Endodermal cell (in vitro differentiated cells): ENCODE data around the gene PSPC1. TPM values are rescaled to one million over a fixed set of nuclear protein-coding genes. Genes with fewer than 3 reads are reported as not detected.

Experiments
- DNase-seq: peaks from one replicate; pipeline ENCODE4 v3.0.0-alpha.2; 2017
- H3K27ac ChIP-seq: 2 replicates; pipeline ENCODE4 v1.5.1; 2013; ENCODE audit warnings: mild to moderate bottlenecking, low read depth, low read length, moderate library complexity
- H3K27me3 ChIP-seq: 2 replicates; pipeline ENCODE4 v1.6.1; 2013; ENCODE audit warnings: mild to moderate bottlenecking, low read length, moderate library complexity; ENCODE audit not compliant: insufficient read depth, control insufficient read depth, poor library complexity, severe bottlenecking
- H3K36me3 ChIP-seq: 2 replicates; pipeline ENCODE4 v1.7.0; 2013; ENCODE audit warnings: mild to moderate bottlenecking, low read length, moderate library complexity; ENCODE audit not compliant: control insufficient read depth, insufficient read depth
- H3K4me1 ChIP-seq: one replicate; pipeline ENCODE4 v1.7.0; 2013; ENCODE audit warnings: low read length; ENCODE audit not compliant: control insufficient read depth, insufficient read depth
- H3K4me3 ChIP-seq: 2 replicates; pipeline ENCODE4 v1.5.1; 2013; ENCODE audit warnings: mild to moderate bottlenecking, low read length, moderate library complexity
- H3K9ac ChIP-seq: 2 replicates; pipeline ENCODE4 v1.6.1; 2013; ENCODE audit warnings: mild to moderate bottlenecking, low read length, moderate library complexity; ENCODE audit not compliant: poor library complexity, severe bottlenecking; ENCODE audit errors: extremely low read depth
- H3K9me3 ChIP-seq: 2 replicates; pipeline ENCODE4 v1.6.1; 2013; ENCODE audit warnings: mild to moderate bottlenecking, low read length, moderate library complexity; ENCODE audit not compliant: control insufficient read depth
- H3K27ac Mint-ChIP-seq: 2 replicates; pipeline ENCODE4 v1.8.0; 2020; ENCODE audit warnings: mixed read lengths
- H3K27me3 Mint-ChIP-seq: 2 replicates; pipeline ENCODE4 v1.8.0; 2021; ENCODE audit warnings: mild to moderate bottlenecking, mixed read lengths; ENCODE audit not compliant: insufficient read depth
- H3K36me3 Mint-ChIP-seq: 2 replicates; pipeline ENCODE4 v1.8.0; 2020; ENCODE audit warnings: low read depth, mixed read lengths
- H3K4me1 Mint-ChIP-seq: 2 replicates; pipeline ENCODE4 v1.8.0; 2020; ENCODE audit warnings: mixed read lengths
- H3K4me3 Mint-ChIP-seq: 2 replicates; pipeline ENCODE4 v1.8.0; 2020; ENCODE audit warnings: mild to moderate bottlenecking, moderate library complexity, mixed read lengths
- H3K9me3 Mint-ChIP-seq: 2 replicates; pipeline ENCODE4 v1.8.0; 2020; ENCODE audit warnings: mild to moderate bottlenecking, mixed read lengths
- CTCF ChIP-seq: fragments of 200-600 bp; sonication (generic); conservative IDR thresholded peaks from 2 replicates; pipeline ENCODE4 v1.5.0; 2021; ENCODE audit warnings: antibody characterized with exemption, mild to moderate bottlenecking
- WGBS, 2 experiments: methylation state at CpG; one replicate each; pipeline versions ENCODE4 v1.1.5 to v1.1.7; 2013; ENCODE audit warnings: missing lambda C conversion rate in 2 of 2, mixed read lengths in 1 of 2; ENCODE audit not compliant: insufficient coverage in 1 of 2, insufficient read length in 1 of 2; 5-methylcytosine and 5-hydroxymethylcytosine counted together
- total RNA-seq, 2 donors: library from RNA; stranded (reverse); fragmentation: NEBNext Ultra II Directional in 1 of 2; extraction: Animal tissue kit (Norgen Biotek cat#: 25700) in 1 of 2; gene quantifications; 2 replicates in 1 of 2; 3 replicates in 1 of 2; pipeline ENCODE4 v1.2.1, GENCODE V29; 2021

The PSPC1 gene
- total RNA-seq, 2 donors from 2014 or later = 61.1 to 83.9 TPM

DNA sequence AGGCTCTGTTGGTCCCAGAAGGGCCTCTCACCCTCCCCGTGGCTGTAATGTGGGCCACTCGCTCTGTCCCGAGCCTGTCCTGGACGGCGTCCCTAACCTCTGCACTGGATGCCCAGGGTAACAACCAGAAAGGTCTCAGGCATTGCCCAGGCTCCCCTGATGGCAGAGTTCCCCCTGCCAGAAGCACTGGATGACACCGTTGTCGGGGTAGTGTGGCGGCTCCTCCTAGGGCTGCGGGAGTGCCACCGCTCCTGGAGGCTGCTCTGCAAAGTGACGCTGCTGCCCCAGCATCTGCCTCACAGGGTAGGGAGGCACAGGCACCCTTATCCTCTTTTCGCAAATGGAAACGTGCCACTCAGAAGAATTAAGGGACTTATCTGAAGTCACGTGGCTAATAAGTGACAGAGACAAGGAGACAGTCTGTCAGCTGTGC, 117.3 kb downstream of the PSPC1 start:
- Mint-ChIP-seq H3K27me3 (no peaks in the 10 kb centered on the region), H3K27ac (peak overlapping the region; percentile 79), H3K4me1 (no peaks in the 10 kb centered on the region), H3K4me3 (no peak overlapping the region), H3K9me3 (no peaks in the 10 kb centered on the region), H3K36me3 (peaks cover 69% of the 10 kb centered on the region)
- Histone ChIP-seq H3K9me3 (no peaks in the 10 kb centered on the region), H3K36me3 (peaks cover 56% of the 10 kb centered on the region), H3K9ac (no peak overlapping the region), H3K27me3 (no peaks in the 10 kb centered on the region), H3K4me1 (no peaks in the 10 kb centered on the region), H3K27ac (no peak overlapping the region), H3K4me3 (no peak overlapping the region)
- 90 to 96% methylated on average over 4 to 14 of the region's 14 CpGs for WGBS, 2 experiments
- peak; percentile 60 for DNase-seq
- no peak for TF ChIP-seq CTCF

DNA sequence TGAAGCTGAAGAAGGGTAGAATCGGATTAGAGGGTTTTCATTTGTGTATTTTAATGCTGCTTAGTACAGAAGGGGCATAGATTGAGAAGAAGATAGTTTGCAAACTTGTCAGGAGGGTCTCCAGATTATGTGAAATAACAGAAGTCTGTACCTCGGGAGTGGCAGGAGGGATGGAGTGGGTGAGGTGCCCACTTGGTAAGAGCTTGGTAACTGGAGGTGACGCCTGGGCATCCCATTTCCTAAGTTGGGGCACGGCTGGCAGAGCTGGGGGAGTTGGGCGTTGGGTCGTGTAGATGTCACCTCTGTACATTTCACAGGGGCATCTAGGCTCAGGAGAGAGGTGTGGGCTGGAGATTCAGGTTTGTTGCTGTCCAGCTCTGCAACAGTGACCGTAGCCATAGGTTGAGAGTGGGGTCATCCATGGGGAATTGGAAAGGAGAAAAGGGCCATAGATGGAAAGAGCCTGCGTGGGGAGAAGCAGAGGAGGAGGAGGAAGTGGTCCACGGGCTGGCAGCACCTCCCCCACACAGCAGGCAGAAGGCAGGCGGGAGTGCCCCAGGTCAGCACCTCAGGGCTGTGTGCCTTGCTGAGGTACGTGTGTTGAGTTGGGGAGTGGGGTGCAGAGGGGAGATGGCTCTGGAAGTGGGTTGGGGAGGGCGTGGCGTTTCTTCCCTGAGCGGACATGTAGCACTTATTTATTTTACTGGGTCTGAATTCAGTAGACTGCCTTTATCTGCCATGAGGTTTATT, 118.1 kb downstream of the PSPC1 start:
- no peaks in the 10 kb centered on the region for H3K9me3 ChIP-seq
- Mint-ChIP-seq H3K27me3 (no peaks in the 10 kb centered on the region), H3K9me3 (no peaks in the 10 kb centered on the region), H3K4me1 (no peaks in the 10 kb centered on the region), H3K27ac (no peak overlapping the region), H3K36me3 (peaks cover 66% of the 10 kb centered on the region), H3K4me3 (no peak overlapping the region)
- H3K36me3 ChIP-seq = peaks cover 50% of the 10 kb centered on the region
- no peak overlapping the region for H3K9ac ChIP-seq
- DNase-seq = no peak
- H3K4me1 ChIP-seq = no peaks in the 10 kb centered on the region
- H3K27ac ChIP-seq = no peak overlapping the region
- TF ChIP-seq CTCF = no peak
- 92 to 97% methylated on average over 6 to 14 of the region's 14 CpGs for WGBS, 2 experiments
- H3K27me3 ChIP-seq = no peaks in the 10 kb centered on the region
- no peak overlapping the region for H3K4me3 ChIP-seq

- Histone ChIP-seq H3K4me1 (no peaks in the 10 kb centered on the region), H3K36me3 (peaks cover 49% of the 10 kb centered on the region), H3K9ac (no peak overlapping the region), H3K4me3 (no peak overlapping the region), H3K9me3 (no peaks in the 10 kb centered on the region), H3K27me3 (no peaks in the 10 kb centered on the region), H3K27ac (no peak overlapping the region)
- DNase-seq = no peak
- no peak for TF ChIP-seq CTCF
- H3K9me3 Mint-ChIP-seq = no peaks in the 10 kb centered on the region
- H3K27me3 Mint-ChIP-seq = no peaks in the 10 kb centered on the region
- WGBS, 2 experiments = 81 to 87% methylated on average over 6 to 13 of the region's 13 CpGs
- H3K4me1 Mint-ChIP-seq = no peaks in the 10 kb centered on the region
- no peak overlapping the region for H3K27ac Mint-ChIP-seq
- no peak overlapping the region for H3K4me3 Mint-ChIP-seq
- H3K36me3 Mint-ChIP-seq = peaks cover 66% of the 10 kb centered on the region
These were observed 119.2 kb downstream of the PSPC1 start for GRCh38 chr13:19663416-19663979.
